ENCODE data around the gene KIF6.

Gene KIF6

GRCh38 chr6:39333644-39334438, 391.4 kb downstream of the KIF6 start:
- DNase-seq (ENCODE audit: low read depth in 2 of 2, low spot score in 1 of 2): no peak

- no peak for DNase-seq (ENCODE audit: low read depth in 2 of 2, low spot score in 1 of 2)
These were observed 394.7 kb downstream of the KIF6 start for GRCh38 chr6:39330476-39330875.

GRCh38 chr6:39330057-39330456, 395.2 kb downstream of the KIF6 start:
- no peak for DNase-seq (ENCODE audit: low read depth in 2 of 2, low spot score in 1 of 2)

GRCh38 chr6:39328066-39328465, 397.1 kb downstream of the KIF6 start:
- DNase-seq (ENCODE audit: low read depth in 2 of 2, low spot score in 1 of 2): no peak

- DNase-seq (ENCODE audit: low read depth in 2 of 2, low spot score in 1 of 2): no peak
These were observed 397.7 kb downstream of the KIF6 start for GRCh38 chr6:39327507-39327906.

- DNase-seq (ENCODE audit: low read depth in 2 of 2, low spot score in 1 of 2): no peak
These were observed 402.8 kb downstream of the KIF6 start, which contains the start of gene KCNK16 for GRCh38 chr6:39322306-39322850. Gene KCNK16 (minus strand): TSS chr6:39322702. CDS start chr6:39322540, 162 bp downstream.

- no peak for DNase-seq (ENCODE audit: low read depth in 2 of 2, low spot score in 1 of 2)
These were observed 403.4 kb downstream of the KIF6 start for GRCh38 chr6:39321761-39322160.

- no peak for DNase-seq (ENCODE audit: low read depth in 2 of 2, low spot score in 1 of 2)
These were observed 404.7 kb downstream of the KIF6 start for GRCh38 chr6:39320363-39320984.

- no peak for DNase-seq (ENCODE audit: low read depth in 2 of 2, low spot score in 1 of 2)
These were observed 405.4 kb downstream of the KIF6 start for GRCh38 chr6:39319621-39320362.

- DNase-seq (ENCODE audit: low read depth in 2 of 2, low spot score in 1 of 2): no peak
These were observed 408.0 kb downstream of the KIF6 start for GRCh38 chr6:39317256-39317655.

- DNase-seq (ENCODE audit: low read depth in 2 of 2, low spot score in 1 of 2): no peak
These were observed 410.9 kb downstream of the KIF6 start, which contains the start of gene KCNK17 for GRCh38 chr6:39314273-39314795. Gene KCNK17 (minus strand): TSS chr6:39314419. CDS start chr6:39314320, 99 bp downstream.

- DNase-seq (ENCODE audit: low read depth in 2 of 2, low spot score in 1 of 2): no peak
These were observed 411.5 kb downstream of the KIF6 start for GRCh38 chr6:39313526-39314272.

GRCh38 chr6:39312912-39313525, 412.2 kb downstream of the KIF6 start:
- DNase-seq (ENCODE audit: low read depth in 2 of 2, low spot score in 1 of 2): no peak

- DNase-seq (ENCODE audit: low read depth in 2 of 2, low spot score in 1 of 2): no peak
These were observed 414.7 kb downstream of the KIF6 start for GRCh38 chr6:39310542-39310941.

GRCh38 chr6:39309942-39310531, 415.2 kb downstream of the KIF6 start:
- DNase-seq (ENCODE audit: low read depth in 2 of 2, low spot score in 1 of 2): peak in 1 of 2 donors; percentile 19

GRCh38 chr6:39307462-39307861, 417.7 kb downstream of the KIF6 start:
- DNase-seq (ENCODE audit: low read depth in 2 of 2, low spot score in 1 of 2): no peak

GRCh38 chr6:39304951-39305350, 420.3 kb downstream of the KIF6 start:
- no peak for DNase-seq (ENCODE audit: low read depth in 2 of 2, low spot score in 1 of 2)

GRCh38 chr6:39303425-39304153, 421.6 kb downstream of the KIF6 start:
- no peak for DNase-seq (ENCODE audit: low read depth in 2 of 2, low spot score in 1 of 2)
